Liver (tissue), 9 donors: Measurements from ENCODE around the gene PMIS2. TPM values are rescaled to one million over a fixed set of nuclear protein-coding genes. Genes with fewer than 3 reads are reported as not detected.

ENCODE experiments used
- DNase-seq: peaks from one replicate; pipeline ENCODE4 v3.0.0-alpha.2; 2017; ENCODE audit warnings: low spot score
- H3K27ac ChIP-seq, 2 donors: one replicate each; pipeline ENCODE4 v1.7.0; 2013; ENCODE audit warnings: inconsistent platforms in 2 of 2, low read length in 2 of 2, control low read depth in 1 of 2, low read depth in 1 of 2, mild to moderate bottlenecking in 1 of 2
- H3K27me3 ChIP-seq, 4 donors: one replicate each; pipeline versions ENCODE4 v1.6.1 to v1.7.0; 2013; ENCODE audit warnings: low read length in 3 of 4, inconsistent platforms in 1 of 4, mild to moderate bottlenecking in 1 of 4, moderate library complexity in 1 of 4; ENCODE audit not compliant: control insufficient read depth in 4 of 4, insufficient read depth in 4 of 4
- H3K36me3 ChIP-seq, 4 donors: one replicate each; pipeline versions ENCODE4 v1.6.1 to v1.7.0; 2013; ENCODE audit warnings: low read length in 3 of 4, mild to moderate bottlenecking in 3 of 4, low read depth in 1 of 4, moderate library complexity in 1 of 4; ENCODE audit not compliant: control insufficient read depth in 4 of 4, insufficient read depth in 3 of 4
- H3K4me1 ChIP-seq, 4 donors: one replicate each; pipeline versions ENCODE4 v1.6.1 to v1.7.0; 2013; ENCODE audit warnings: low read length in 3 of 4, mild to moderate bottlenecking in 3 of 4, moderate library complexity in 1 of 4; ENCODE audit not compliant: control insufficient read depth in 4 of 4, insufficient read depth in 4 of 4
- H3K4me3 ChIP-seq, 3 donors: one replicate each; pipeline versions ENCODE4 v1.6.1 to v1.7.0; 2013; ENCODE audit warnings: low read length in 3 of 3, control low read depth in 1 of 3, low read depth in 1 of 3, mild to moderate bottlenecking in 1 of 3
- H3K9ac ChIP-seq, 2 donors: one replicate each; pipeline ENCODE4 v1.7.0; 2013; ENCODE audit warnings: low read length in 2 of 2, mild to moderate bottlenecking in 2 of 2, moderate library complexity in 2 of 2, control low read depth in 1 of 2, low read depth in 1 of 2
- H3K9me3 ChIP-seq, 4 donors: one replicate each; pipeline versions ENCODE4 v1.6.1 to v1.7.0; 2013; ENCODE audit warnings: low read length in 3 of 4; ENCODE audit not compliant: control insufficient read depth in 4 of 4
- ATF3 ChIP-seq: IDR thresholded peaks from 2 replicates; pipeline ENCODE4 v1.6.1; 2016; ENCODE audit warnings: antibody characterized with exemption
- CTCF ChIP-seq: fragments of 150-350 bp; IDR thresholded peaks from 2 replicates; pipeline ENCODE4 v1.5.1; 2017; ENCODE audit warnings: improper control_type of control experiment, low read depth, low read length; ENCODE audit not compliant: missing input control
- EGR1 ChIP-seq, 2 donors: IDR thresholded peaks; 2 replicates each; pipeline ENCODE4 v1.6.1; 2016 to 2018; ENCODE audit warnings: antibody characterized with exemption in 2 of 2, low read depth in 2 of 2
- FOXA1 ChIP-seq: IDR thresholded peaks from 2 replicates; pipeline ENCODE4 v1.6.1; 2016; ENCODE audit warnings: antibody characterized with exemption
- FOXA2 ChIP-seq: IDR thresholded peaks from 2 replicates; pipeline ENCODE4 v1.6.1; 2016; ENCODE audit warnings: antibody characterized with exemption
- GABPA ChIP-seq, 2 donors: IDR thresholded peaks in 1 of 2; conservative IDR thresholded peaks in 1 of 2; 2 replicates each; pipeline ENCODE4 v1.6.1; 2016; ENCODE audit warnings: antibody characterized with exemption in 2 of 2, mild to moderate bottlenecking in 1 of 2, moderate library complexity in 1 of 2
- HNF4A ChIP-seq, 2 donors: conservative IDR thresholded peaks; 2 replicates each; pipeline ENCODE4 v1.6.1; 2016; ENCODE audit warnings: antibody characterized with exemption in 2 of 2, mild to moderate bottlenecking in 2 of 2
- HNF4G ChIP-seq: IDR thresholded peaks from 2 replicates; pipeline ENCODE4 v1.6.1; 2016; ENCODE audit warnings: antibody characterized with exemption
- JUND ChIP-seq, 2 donors: IDR thresholded peaks; 2 replicates each; pipeline ENCODE4 v1.6.1; 2016; ENCODE audit warnings: antibody characterized with exemption in 2 of 2
- MAX ChIP-seq: IDR thresholded peaks from 2 replicates; pipeline ENCODE4 v1.6.1; 2016; ENCODE audit warnings: antibody characterized with exemption
- NR2F2 ChIP-seq: IDR thresholded peaks from 2 replicates; pipeline ENCODE4 v1.6.1; 2016; ENCODE audit warnings: antibody characterized with exemption
- REST ChIP-seq: IDR thresholded peaks from 2 replicates; pipeline ENCODE4 v1.6.1; 2016; ENCODE audit warnings: antibody characterized with exemption, mild to moderate bottlenecking
- RXRA ChIP-seq, 2 donors: IDR thresholded peaks; 2 replicates each; pipeline ENCODE4 v1.6.1; 2017 to 2018; ENCODE audit warnings: antibody characterized with exemption in 2 of 2, mild to moderate bottlenecking in 1 of 2
- SP1 ChIP-seq: IDR thresholded peaks from 2 replicates; pipeline ENCODE4 v1.6.1; 2018; ENCODE audit warnings: antibody characterized with exemption, mild to moderate bottlenecking
- TAF1 ChIP-seq: conservative IDR thresholded peaks from 2 replicates; pipeline ENCODE4 v1.6.1; 2016; ENCODE audit warnings: antibody characterized with exemption, mild to moderate bottlenecking
- YY1 ChIP-seq: IDR thresholded peaks from 2 replicates; pipeline ENCODE4 v1.6.1; 2016; ENCODE audit warnings: antibody characterized with exemption, mild to moderate bottlenecking
- WGBS: extraction: QIAGEN DNeasy Blood & Tissue Kit; methylation state at CpG from one replicate; pipeline ENCODE4 v1.1.7; 2013; 5-methylcytosine and 5-hydroxymethylcytosine counted together
- polyA plus RNA-seq, 2 donors: library from polyadenylated mRNA; stranded (reverse) in 1 of 2; unstranded in 1 of 2; fragments of 200-250 nt in 1 of 2; fragments of >200 nt in 1 of 2; fragmentation: Nextera tagmentation in 1 of 2; extraction: Ambion mirVana in 1 of 2; gene quantifications; one replicate each; pipeline versions ENCODE4 v1.2.1 to v1.2.3, GENCODE V29; 2013 to 2015
- total RNA-seq, 2 donors: library from RNA; depleted of rRNA; stranded (reverse); fragments of >200 nt; gene quantifications; one replicate each; pipeline ENCODE4 v1.2.3, GENCODE V29; 2014
- donor health status: healthy.
- donor health status: healthy.
- donor health status: healthy.
- donor health status: healthy.
- donor health status: healthy.

PMIS2 gene
- total and polyA plus RNA-seq, 4 donors, result not detected

- DNase-seq, result no peak
- H3K9ac ChIP-seq, result no peak overlapping the region
- no peak for TF ChIP-seq REST
- no peak for TF ChIP-seq FOXA2
- TF ChIP-seq MAX, result no peak
- TF ChIP-seq FOXA1, result no peak
- no peak for TF ChIP-seq CTCF
- no peak for TF ChIP-seq TAF1
- TF ChIP-seq HNF4G, result no peak
- TF ChIP-seq RXRA (IDR thresholded peaks at IDR 0.05), result no peak
- no peak for TF ChIP-seq EGR1 (IDR thresholded peaks at IDR 0.05; ENCODE audit: low read depth in 2 of 2)
- TF ChIP-seq NR2F2, result no peak
- TF ChIP-seq ATF3, result no peak
- 81% methylated on average over 12 of the region's 12 CpGs for WGBS
- H3K4me1 ChIP-seq, result peaks cover 0 to 7% (median 4%) of the 10 kb centered on the region in 4 donors
- H3K36me3 ChIP-seq, result no peaks in the 10 kb centered on the region
- H3K27ac ChIP-seq, result no peak overlapping the region
- H3K9me3 ChIP-seq, result no peaks in the 10 kb centered on the region
- no peaks in the 10 kb centered on the region for H3K27me3 ChIP-seq
- no peak overlapping the region for H3K4me3 ChIP-seq
Observed at GRCh38 chr19:35539850-35540249, 46.1 kb upstream of the PMIS2 start.

GRCh38 chr19:35540356-35540927 is 45.5 kb upstream of the PMIS2 start:
- Histone ChIP-seq H3K4me1 (peaks cover 0 to 11% (median 5%) of the 10 kb centered on the region in 4 donors), H3K27me3 (no peaks in the 10 kb centered on the region)

More at GRCh38 chr19:35540356-35540927, 45.5 kb upstream of the PMIS2 start:
- Histone ChIP-seq H3K27ac (no peak overlapping the region), H3K4me3 (no peak overlapping the region), H3K36me3 (no peaks in the 10 kb centered on the region), H3K9me3 (no peaks in the 10 kb centered on the region), H3K9ac (no peak overlapping the region)
- 77% methylated on average over 7 of the region's 7 CpGs for WGBS
- DNase-seq, result no peak
- TF ChIP-seq EGR1 (IDR thresholded peaks at IDR 0.05; ENCODE audit: low read depth in 2 of 2) (no peak), ATF3 (no peak), YY1 (no peak), SP1 (no peak), CTCF (no peak), TAF1 (no peak), HNF4A (conservative IDR thresholded peaks at IDR 0.05) (no peak), JUND (IDR thresholded peaks at IDR 0.05) (no peak), RXRA (IDR thresholded peaks at IDR 0.05) (no peak), GABPA (IDR thresholded peaks at IDR 0.05 in 1 of 2, conservative IDR thresholded peaks at IDR 0.05 in 1 of 2) (no peak), MAX (no peak), NR2F2 (no peak), HNF4G (no peak)
